SK-N-DZ (cell line): ENCODE data around the gene KRTAP10-8.
"Not testable (repeated sequence)": the region's sequence is repeated elsewhere in the genome, so short reads cannot be mapped to it uniquely, and the experiment has no call there.

Experiments
- DNase-seq: peaks from one replicate; pipeline ENCODE4 v3.0.0-alpha.2; 2015; ENCODE audit warnings: low spot score

Gene KRTAP10-8

DNA sequence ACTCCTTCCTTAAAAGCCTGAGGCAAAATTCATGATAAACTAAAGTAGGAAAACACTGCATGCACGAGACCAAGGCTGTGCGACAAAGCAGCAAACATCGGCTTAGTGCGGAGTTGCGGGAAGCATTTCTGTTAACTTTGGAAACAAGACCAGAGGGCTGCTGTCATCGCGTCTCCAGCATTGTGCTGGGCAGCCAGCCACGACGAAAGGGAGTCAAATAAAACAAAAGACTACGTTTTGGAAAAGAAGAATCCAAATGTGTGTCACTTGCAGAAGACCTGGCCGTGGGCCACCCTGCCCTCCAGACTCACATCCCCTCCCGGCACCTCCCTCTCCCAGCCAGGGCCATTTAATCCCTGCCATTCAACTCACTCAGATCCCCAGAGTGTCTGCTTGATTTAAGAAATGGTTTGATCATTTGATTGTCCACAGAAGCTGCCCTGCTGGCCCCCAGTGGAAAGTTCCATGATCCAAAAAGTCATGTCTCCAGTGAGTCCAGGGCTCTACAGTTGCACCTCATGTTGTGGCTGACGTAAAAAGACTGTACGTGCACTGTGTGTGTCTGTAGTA, 31.9 kb downstream of the KRTAP10-8 start:
- DNase-seq = no peak

DNA sequence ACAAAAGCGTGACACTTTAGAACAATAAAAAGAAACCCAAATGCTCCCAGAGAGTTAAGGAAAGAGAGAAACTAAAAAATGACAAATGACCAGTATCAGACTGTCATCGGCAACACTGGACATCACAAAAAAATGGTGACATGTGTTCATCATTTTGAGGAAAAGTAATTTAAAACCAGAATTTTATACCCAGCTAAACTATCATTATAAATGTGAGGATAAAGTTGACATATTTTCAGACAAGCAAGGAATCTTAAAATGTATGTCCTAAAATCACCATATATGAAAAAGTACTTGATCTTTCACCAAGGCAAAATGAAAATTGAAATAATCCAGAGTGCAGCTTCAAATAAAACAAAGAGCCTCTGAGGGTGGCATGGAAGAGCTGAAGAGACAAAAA, 33.0 kb downstream of the KRTAP10-8 start:
- no peak for DNase-seq

DNA sequence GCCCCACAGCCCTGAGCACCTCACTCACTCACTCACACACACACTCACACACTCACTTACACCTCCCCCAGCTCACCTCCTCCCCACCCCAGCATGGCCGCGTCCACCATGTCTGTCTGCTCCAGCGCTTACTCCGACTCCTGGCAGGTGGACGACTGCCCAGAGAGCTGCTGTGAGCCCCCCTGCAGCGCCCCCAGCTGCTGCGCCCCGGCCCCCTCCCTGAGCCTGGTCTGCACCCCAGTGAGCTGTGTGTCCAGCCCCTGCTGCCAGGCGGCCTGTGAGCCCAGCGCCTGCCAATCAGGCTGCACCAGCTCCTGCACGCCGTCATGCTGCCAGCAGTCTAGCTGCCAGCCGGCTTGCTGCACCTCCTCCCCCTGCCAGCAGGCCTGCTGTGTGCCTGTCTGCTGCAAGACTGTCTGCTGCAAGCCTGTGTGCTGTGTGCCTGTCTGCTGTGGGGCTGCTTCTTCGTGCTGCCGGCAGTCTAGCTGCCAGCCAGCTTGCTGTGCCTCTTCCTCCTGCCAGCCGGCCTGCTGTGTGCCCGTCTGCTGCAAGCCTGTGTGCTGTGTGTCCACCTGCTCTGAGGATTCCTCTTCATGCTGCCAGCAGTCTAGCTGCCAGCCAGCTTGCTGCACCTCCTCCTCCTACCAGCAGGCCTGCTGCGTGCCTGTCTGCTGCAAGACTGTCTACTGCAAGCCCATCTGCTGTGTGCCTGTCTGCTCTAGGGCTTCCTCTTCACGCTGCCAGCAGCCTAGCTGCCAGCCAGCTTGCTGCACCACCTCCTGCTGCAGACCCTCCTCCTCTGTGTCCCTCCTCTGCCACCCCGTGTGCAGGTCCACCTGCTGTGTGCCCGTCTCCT, 34.7 kb downstream of the KRTAP10-8 start, which contains the start of gene KRTAP10-11:
Gene KRTAP10-11, plus strand, starts transcription at position 49 of the 856 bp plus-strand sequence. Its CDS starts 45 bp downstream, at position 94.
- not testable (repeated sequence) for DNase-seq

DNA sequence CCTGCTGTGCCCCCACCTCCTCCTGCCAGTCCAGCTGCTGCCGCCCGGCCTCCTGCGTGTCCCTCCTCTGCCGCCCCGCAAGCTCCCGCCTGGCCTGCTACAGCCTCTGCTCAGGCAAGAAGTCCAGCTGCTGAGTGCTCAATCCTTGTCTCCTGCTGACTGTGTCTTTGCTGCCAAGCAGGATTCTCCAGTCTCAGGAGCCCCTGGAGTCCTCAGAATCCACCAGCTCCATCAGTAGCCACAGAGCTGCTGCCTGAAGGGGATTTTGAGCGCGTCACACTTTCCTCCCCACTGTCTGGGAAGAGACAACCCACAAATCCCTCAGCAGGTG, 35.3 kb downstream of the KRTAP10-8 start:
- no peak for DNase-seq

DNA sequence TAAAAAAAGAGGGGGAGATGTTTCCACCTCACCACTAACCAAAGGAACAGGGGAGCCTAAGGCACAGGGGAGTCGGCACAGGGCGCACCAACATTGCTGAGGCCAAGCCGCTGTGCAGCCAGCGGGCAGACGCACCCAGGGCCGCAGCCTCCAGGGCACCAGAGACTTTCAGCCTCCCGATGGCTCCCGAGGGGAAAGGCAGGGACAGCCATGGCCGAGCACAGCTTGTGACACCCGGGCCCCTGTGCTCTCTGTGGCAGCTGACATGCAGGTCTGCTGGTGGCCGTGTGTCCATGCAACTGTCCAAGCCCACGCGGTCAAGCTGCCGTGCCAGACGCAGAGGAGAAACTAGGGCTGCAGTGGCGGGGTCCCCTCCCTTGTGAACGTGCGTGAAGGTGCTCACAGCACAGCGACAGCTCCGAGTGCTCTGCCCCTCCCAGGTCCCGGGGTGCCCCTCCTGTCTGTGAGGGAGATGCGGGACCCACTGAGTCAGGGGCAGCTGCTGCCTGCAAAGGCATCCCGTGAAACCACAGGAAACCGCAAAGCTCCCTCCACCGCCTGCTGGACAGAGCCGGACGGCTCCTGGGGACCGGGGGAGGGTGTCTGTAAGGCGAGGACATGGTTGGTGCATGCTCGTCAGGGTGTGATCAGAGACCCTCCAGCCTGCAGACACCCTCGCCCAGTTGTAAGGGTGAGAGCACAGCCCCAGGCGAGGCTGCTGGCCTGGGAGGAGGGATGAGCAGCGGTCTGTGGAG, 36.9 kb downstream of the KRTAP10-8 start:
- DNase-seq = no peak

DNA sequence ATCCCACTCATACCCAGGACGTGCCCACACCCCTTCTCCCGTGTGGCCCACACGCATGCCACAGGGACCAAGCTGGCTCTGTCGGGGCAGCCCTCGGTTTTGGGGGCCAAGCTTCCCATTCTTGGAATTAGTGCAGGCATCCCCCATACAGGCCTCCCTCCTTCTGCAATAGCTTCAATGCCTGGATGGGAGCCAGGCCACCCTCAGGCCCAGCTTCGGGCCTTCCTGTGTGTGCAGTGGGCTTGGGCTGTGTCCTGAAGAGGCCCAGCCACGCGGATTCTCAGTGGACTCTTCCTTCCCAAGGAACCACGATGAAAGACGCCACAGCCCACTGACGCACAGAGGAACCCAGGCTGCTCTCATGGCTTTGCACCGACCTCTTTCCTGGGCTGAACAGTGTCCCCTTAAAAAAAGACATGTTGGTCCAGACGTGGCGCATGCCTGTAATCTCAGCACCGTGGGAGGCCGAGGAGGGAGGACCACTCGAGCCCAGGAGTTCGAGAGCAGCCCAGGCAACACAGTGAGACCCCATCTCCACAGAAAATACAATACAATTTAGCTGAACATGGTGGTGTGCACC, 37.7 kb downstream of the KRTAP10-8 start:
- DNase-seq = no peak

DNA sequence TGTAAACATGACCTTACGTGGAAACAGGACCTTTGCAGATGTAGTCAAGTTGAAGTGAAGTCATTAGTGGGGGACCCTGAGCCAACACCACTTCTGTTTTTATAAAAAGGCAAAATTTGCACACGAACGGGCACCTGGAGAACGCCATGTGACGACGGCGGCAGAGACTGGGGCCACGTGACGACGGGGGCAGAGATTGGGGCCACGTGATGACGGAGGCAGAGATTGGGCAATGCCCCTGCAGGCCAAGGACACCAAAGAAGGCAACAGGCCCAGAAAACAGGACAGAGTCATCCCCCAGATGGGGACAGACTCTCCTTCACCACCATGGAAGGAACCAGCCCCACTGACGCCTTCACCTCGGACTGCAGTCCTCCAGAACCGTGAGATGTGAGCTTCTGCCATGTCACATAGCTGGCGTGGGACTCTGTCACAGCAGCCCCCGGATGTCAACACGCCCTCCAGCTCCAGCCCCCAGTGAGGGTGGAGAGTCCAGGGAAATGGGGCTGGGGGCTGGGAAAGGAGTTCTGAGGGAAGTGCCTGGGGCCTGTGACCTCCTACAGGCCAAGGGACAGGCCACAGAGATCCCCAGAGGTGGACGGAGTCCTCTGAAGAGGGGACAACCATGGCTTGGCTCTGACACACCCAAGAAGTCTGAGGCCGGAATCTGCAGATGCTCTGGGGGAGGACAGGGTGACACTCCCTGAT, 38.5 kb downstream of the KRTAP10-8 start:
- DNase-seq = no peak

GRCh38 chr21:44650973-44651675, 39.2 kb downstream of the KRTAP10-8 start:
- no peak for DNase-seq

GRCh38 chr21:44653123-44653522, 41.2 kb downstream of the KRTAP10-8 start:
- DNase-seq = no peak

GRCh38 chr21:44653656-44654575, 42.0 kb downstream of the KRTAP10-8 start:
- no peak for DNase-seq

DNA sequence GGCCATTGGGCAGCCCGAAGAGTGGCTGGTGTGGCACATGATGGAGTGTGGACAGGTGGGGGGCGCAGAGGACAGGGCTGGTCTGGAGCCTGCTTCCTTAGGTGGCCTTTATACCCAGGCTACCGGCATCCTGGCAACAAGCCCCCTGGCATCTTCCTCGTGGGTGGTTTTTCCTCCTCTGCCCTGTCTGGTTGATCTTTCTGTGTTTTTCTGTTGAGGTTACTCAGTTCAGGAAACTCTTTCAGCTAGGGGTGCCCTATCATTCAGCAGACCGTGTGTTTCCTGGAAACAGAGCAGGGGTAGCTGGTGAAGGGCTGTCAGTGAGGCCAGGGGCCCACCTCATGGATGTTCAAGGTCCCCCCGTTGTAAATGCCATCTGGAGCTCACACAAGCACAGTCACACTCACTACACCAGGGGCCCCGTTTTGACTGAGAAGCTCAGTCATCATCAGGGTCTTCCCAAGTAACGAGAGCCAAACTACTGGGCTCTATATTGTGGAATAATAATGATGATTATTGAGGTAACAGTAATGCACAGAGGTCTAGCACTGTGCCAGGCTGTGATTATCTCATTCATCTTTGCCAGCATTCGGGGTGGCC, 42.8 kb downstream of the KRTAP10-8 start, which contains the start of gene KRTAP12-4:
Gene KRTAP12-4, minus strand, starts transcription at position 84 of the 600 bp plus-strand sequence. Its CDS starts 45 bp downstream, at position 39.
- DNase-seq = no peak

GRCh38 chr21:44656868-44657267, 45.0 kb downstream of the KRTAP10-8 start:
- no peak for DNase-seq

DNA sequence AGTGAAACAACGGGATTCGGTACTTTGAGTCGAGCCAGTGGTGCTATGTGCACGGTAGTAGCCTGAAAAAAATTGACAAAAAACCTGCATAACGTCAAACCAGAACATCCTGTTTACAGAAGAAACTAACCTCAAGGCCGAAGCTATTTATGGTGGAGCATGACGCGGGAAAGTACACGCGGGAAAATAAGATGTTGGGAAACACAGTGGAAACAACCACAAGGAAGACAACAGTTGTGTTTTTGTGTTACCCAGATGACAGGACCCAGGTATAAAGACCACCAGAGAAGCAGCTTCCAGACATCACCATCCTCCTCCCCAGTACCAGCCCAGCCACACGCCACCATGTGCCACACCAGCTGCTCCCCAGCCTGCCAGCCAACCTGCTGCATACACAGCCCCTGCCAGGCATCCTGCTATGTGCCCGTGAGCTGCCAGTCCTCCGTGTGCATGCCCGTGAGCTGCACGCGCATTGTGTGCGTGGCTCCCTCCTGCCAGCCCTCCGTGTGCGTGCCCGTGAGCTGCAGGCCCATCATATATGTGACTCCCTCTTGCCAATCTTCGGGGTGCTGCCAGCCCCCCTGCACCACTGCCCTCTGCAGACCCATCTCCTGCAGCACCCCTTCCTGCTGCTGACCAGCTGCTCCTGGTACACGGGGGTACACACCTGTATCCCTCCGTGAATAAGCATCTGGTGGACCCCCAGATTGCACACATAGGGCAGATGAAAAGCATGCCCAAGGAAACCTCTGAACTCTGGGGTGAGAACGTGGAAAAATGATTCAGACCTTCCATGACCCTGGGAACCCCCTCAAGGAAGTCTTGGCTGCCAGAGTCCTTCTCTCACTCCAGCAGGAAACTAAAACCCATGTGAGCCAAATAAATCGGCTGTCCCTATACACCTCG, 46.0 kb downstream of the KRTAP10-8 start, which contains the start of gene KRTAP12-3:
Gene KRTAP12-3, plus strand, starts transcription at position 298 of the 906 bp plus-strand sequence. Its CDS starts 48 bp downstream, at position 346.
- no peak for DNase-seq

DNA sequence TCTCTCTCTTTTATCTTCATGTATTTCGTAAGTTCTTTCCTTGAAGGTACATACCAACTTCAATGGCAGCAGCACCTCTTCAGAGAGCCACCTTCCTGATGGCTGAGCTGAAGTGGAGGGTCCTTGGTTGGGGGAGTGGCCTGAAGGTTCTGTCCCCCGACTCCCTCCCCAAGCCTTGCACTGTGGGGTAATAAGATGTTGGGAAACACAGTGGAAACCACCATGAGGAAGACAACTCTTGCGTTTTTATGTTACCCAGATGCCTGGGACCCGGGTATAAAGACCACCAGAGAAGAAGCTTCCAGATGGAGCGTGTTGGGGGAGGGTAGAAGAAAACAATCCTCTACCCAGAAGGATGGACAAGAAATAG, 46.6 kb downstream of the KRTAP10-8 start:
- no peak for DNase-seq

DNA sequence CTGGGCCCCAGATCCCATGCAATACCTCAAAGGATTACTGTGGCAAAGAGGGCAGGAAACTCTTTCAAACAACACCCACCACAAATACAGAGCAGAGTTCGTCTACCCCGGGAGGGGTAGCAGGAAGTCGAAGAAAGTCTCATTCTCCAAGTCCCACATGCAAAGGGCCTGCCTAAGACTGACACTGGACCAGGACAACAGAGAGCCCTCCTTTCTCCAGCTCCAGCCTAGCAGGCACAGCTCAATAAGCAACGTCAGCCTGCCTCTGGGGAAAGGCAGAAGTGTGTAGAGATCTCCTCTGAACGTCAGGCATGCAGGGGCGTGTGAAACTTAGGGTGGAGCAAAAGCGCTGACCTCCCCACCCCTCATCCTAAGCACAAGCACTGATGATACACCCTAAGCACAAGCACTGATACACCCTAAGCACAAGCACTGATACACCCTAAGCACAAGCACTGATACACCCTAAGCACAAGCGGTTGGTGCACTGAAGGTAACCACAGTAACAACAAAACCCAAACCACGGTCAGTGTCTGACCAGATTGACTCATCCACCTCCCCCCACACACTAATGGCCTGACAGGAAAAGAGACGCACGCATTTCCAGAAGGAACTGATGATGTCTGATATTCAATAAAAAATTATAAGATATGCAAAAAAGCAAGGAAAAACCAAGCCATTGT, 47.2 kb downstream of the KRTAP10-8 start:
- no peak for DNase-seq

DNA sequence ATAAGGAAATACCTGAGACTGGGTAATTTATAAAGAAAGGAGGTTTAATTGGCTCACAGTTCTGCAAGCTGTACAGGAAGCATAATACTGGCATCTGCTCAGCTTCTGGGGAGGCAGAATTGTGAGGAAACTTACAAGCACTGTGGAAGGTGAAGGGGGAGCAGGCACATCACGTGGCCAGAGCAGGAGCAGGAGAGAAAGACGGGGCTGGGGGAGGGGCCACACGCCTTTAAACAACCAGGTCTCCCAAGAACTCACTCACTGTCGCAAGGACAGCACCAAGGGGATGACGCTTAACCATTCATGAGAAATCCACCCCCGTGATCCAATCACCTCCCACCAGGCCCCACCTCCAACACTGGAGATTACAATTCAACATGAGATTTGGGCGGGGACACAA, 49.7 kb downstream of the KRTAP10-8 start:
- not testable (repeated sequence) for DNase-seq
